ENCODE results near the gene ATAD3B.
A peak's percentile ranks its signal among the peaks of the same experiment; 100 is the strongest.
"Not testable (repeated sequence)": the region's sequence is repeated elsewhere in the genome, so short reads cannot be mapped to it uniquely, and the experiment has no call there.

Gene ATAD3B

DNA sequence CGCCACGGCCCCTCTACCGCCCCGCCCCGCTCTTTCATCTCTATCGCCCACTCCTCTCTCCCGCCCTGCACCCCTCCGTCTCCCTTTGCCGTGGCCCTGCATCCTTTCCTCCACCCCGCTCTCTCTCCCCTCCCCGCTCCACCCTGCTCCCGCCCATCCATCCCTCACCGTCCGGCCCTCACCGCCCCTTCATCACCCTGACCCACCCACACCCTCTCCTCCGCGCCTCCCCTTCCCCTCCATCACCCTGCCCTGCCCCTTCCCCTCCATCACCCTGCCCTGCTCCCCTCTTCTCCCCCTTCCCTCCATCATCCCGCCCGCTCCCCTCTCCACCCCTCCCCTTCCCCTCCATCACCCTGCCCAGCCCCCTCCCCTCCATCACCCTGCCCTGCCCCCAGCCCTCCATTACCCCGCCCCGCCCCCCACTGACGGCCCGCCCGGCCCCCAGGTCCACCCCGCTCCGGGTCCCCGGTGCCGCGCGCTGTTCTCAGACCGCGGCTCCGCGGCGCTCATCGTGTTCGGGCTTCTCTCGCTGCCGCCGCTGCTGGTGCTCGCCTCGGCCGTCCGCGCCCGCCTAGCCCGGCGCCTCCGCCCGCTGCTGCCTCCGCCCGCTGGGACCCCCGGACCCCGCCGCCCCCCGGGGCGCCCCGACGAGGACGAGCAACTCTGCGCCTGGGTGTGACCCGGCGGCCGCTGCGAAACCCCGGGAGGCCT lies 44.3 kb upstream of the ATAD3B start:
- H4K20me1 ChIP-seq: no peaks in the 10 kb centered on the region
- H3K36me3 ChIP-seq: no peaks in the 10 kb centered on the region
- peak overlapping the region; percentile 97 for H3K4me2 ChIP-seq
- no peak overlapping the region for H3K9ac ChIP-seq
- no peak overlapping the region for H3K27ac ChIP-seq
- no peak for TF ChIP-seq Cebpa-rat (IDR thresholded peaks at IDR 0.05)
- H3K4me3 ChIP-seq: peak overlapping the region; percentile 61
- no peaks in the 10 kb centered on the region for H3K9me3 ChIP-seq
- H3K27me3 ChIP-seq: no peaks in the 10 kb centered on the region
- H3K4me1 ChIP-seq: peaks cover 74% of the 10 kb centered on the region

- H3K4me3 ChIP-seq: no peak overlapping the region
- no peaks in the 10 kb centered on the region for H3K9me3 ChIP-seq
- no peak overlapping the region for H3K9ac ChIP-seq
- H3K27ac ChIP-seq: no peak overlapping the region
- peaks cover 74% of the 10 kb centered on the region for H3K4me1 ChIP-seq
- no peaks in the 10 kb centered on the region for H3K27me3 ChIP-seq
- no peak for TF ChIP-seq Cebpa-rat (IDR thresholded peaks at IDR 0.05)
- H3K4me2 ChIP-seq: no peak overlapping the region
- H3K36me3 ChIP-seq: no peaks in the 10 kb centered on the region
- no peaks in the 10 kb centered on the region for H4K20me1 ChIP-seq
Observed at GRCh38 chr1:1427820-1428148, 43.8 kb upstream of the ATAD3B start.

DNA sequence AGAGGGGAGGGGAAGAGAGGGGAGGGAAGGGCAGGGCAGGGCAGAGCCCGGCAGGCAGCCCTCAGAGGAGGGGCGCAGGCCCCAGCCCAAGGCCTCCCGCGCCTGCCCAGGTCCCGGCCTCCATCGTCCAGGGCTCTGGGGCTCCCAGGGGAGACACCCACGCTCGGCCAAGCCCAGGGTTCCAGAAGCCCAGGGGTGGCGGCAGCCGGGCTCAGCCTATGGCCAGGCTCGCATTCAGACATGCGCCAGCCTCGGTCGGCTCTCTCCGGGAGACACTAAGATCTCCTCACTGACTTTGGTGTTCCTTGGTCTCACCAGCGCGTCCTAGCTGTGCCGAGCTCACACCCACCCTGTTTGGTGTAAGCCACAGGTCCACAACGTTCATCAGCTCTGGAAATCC lies 43.4 kb upstream of the ATAD3B start:
- Histone ChIP-seq H3K36me3 (no peaks in the 10 kb centered on the region), H3K27me3 (no peaks in the 10 kb centered on the region), H3K9me3 (no peaks in the 10 kb centered on the region), H3K4me1 (peaks cover 74% of the 10 kb centered on the region), H3K4me2 (no peak overlapping the region), H4K20me1 (no peaks in the 10 kb centered on the region), H3K4me3 (no peak overlapping the region), H3K27ac (no peak overlapping the region), H3K9ac (no peak overlapping the region)
- no peak for TF ChIP-seq Cebpa-rat (IDR thresholded peaks at IDR 0.05)

DNA sequence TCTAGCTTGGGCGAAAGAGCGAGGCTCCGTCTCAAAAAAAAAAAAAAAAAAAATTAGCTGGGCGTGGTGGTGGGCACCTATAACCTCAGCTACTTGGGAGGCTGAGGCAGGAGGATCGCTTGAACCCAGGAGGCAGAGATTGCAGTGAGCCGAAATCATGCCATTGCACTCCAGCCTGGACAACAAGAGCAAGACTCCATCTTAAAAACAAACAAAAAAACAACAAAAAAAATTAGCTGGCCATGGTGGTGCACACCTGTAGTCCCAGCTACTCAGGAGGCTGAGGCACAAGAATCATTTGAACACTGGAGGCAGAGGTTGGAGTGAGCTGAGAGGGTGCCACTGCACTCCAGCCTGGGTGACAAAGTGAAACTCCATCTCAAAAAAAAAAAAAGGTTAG lies 42.6 kb upstream of the ATAD3B start:
- H4K20me1 ChIP-seq, H3K27ac ChIP-seq, H3K9ac ChIP-seq, H3K27me3 ChIP-seq, H3K4me3 ChIP-seq, H3K36me3 ChIP-seq, H3K9me3 ChIP-seq: not testable (repeated sequence)
- Histone ChIP-seq H3K4me2 (peak overlapping the region; percentile 82; the same call in 1 of the 2 replicates), H3K4me1 (peaks cover 76% of the 10 kb centered on the region)

GRCh38 chr1:1429671-1430073 lies 41.9 kb upstream of the ATAD3B start:
- Histone ChIP-seq H3K9ac (0 out of 2 replicates have a peak overlapping the region, but pooled peaks have one; percentile 56), H3K4me1 (peaks cover 81% of the 10 kb centered on the region), H3K27ac (peak overlapping the region; percentile 82; the same call in 1 of the 2 replicates), H3K36me3 (no peaks in the 10 kb centered on the region), H3K4me2 (peak overlapping the region; percentile 82), H3K9me3 (no peaks in the 10 kb centered on the region), H3K27me3 (no peaks in the 10 kb centered on the region), H3K4me3 (no peak overlapping the region), H4K20me1 (no peaks in the 10 kb centered on the region)
- no peak for TF ChIP-seq Cebpa-rat (IDR thresholded peaks at IDR 0.05)

- H3K36me3 ChIP-seq: no peaks in the 10 kb centered on the region
- no peak overlapping the region for H3K4me3 ChIP-seq
- peak overlapping the region; percentile 56; the same call in 1 of the 2 replicates for H3K9ac ChIP-seq
- peaks cover 81% of the 10 kb centered on the region for H3K4me1 ChIP-seq
- peak overlapping the region; percentile 82 for H3K4me2 ChIP-seq
- H3K27me3 ChIP-seq: no peaks in the 10 kb centered on the region
- no peak for TF ChIP-seq Cebpa-rat (IDR thresholded peaks at IDR 0.05)
- no peaks in the 10 kb centered on the region for H4K20me1 ChIP-seq
- H3K27ac ChIP-seq: peak overlapping the region; percentile 82
- no peaks in the 10 kb centered on the region for H3K9me3 ChIP-seq
Observed at GRCh38 chr1:1430114-1430982, 41.2 kb upstream of the ATAD3B start.

GRCh38 chr1:1430992-1431844 lies 40.3 kb upstream of the ATAD3B start:
- peaks cover 77% of the 10 kb centered on the region for H3K4me1 ChIP-seq
- H3K36me3 ChIP-seq: no peaks in the 10 kb centered on the region
- H3K4me3 ChIP-seq: 0 out of 2 replicates have a peak overlapping the region, but pooled peaks have one; percentile 75
- no peak for TF ChIP-seq Cebpa-rat (IDR thresholded peaks at IDR 0.05)
- H3K27me3 ChIP-seq: no peaks in the 10 kb centered on the region
- peak overlapping the region; percentile 82 for H3K9ac ChIP-seq
- H3K27ac ChIP-seq: peak overlapping the region; percentile 94
- peaks cover 4% of the 10 kb centered on the region for H4K20me1 ChIP-seq
- peak overlapping the region; percentile 100 for H3K4me2 ChIP-seq
- H3K9me3 ChIP-seq: no peaks in the 10 kb centered on the region

DNA sequence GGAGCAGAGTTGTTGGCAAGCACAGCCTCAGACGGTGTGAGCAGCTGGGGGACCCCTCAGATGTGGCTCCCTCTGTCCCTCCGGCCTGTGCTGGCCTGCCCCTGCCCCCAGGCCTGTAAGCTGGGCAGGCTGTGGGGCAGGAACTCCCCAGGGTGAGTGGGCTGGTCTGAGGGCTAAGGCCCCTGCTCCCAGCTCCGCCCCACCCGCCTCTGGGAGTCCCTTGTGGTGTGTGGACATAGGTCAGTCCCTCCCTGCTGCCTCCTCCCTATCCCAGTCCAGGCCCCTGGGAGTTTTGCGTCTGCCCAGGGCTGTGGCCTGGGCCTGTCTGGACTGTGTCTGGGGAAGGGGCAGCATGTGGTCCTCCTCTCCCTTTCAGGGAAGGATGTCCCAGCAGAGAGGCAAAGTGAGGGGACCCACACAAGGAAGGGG lies 39.7 kb upstream of the ATAD3B start:
- H3K9me3 ChIP-seq: no peaks in the 10 kb centered on the region
- peaks cover 10% of the 10 kb centered on the region for H4K20me1 ChIP-seq
- peak overlapping the region; percentile 82 for H3K9ac ChIP-seq
- H3K36me3 ChIP-seq: no peaks in the 10 kb centered on the region
- peak overlapping the region; percentile 94 for H3K27ac ChIP-seq
- peak overlapping the region; percentile 100 for H3K4me2 ChIP-seq
- no peak for TF ChIP-seq Cebpa-rat (IDR thresholded peaks at IDR 0.05)
- peaks cover 79% of the 10 kb centered on the region for H3K4me1 ChIP-seq
- H3K27me3 ChIP-seq: no peaks in the 10 kb centered on the region
- H3K4me3 ChIP-seq: peak overlapping the region; percentile 75

DNA sequence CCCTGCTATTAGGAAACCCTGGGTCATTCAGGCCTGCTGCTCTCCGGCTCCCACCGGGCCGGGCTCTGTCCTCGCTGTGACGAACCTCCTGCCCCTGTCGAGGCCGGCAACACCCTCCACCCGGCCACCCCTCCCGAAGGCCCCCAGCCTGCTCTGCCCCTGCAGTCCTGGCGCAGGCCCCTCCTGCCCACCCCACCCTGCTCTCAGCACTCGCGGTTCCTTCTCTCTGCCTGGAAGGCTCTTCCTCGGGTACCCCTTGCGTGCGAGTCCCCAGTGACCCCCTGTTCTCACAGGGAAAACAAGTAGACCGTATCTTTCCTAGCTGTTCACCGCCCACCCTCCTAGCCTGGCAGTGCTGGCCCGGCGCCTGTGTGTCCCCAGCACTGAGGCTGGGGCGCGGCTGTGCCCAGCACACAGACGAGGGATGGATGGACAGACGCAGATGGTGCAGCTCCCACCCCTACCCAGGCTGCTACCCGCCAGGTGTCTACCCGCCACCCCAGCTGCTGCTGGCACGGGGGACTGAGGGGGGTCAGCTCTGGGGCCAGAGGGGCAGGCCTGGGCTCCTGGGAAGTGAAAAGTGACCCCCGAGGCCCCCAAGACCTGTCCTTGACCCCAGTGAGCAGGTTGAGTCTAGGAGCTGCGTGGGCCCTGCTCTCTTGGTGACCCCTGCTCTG lies 39.2 kb upstream of the ATAD3B start:
- Histone ChIP-seq H3K4me1 (peaks cover 84% of the 10 kb centered on the region), H3K9ac (peak overlapping the region; percentile 82), H4K20me1 (peaks cover 16% of the 10 kb centered on the region), H3K27me3 (no peaks in the 10 kb centered on the region), H3K9me3 (no peaks in the 10 kb centered on the region), H3K4me2 (peak overlapping the region; percentile 100), H3K27ac (peak overlapping the region; percentile 94), H3K4me3 (peak overlapping the region; percentile 75), H3K36me3 (no peaks in the 10 kb centered on the region)
- no peak for TF ChIP-seq Cebpa-rat (IDR thresholded peaks at IDR 0.05)

Measured in BLaER1 (cell line).